ENCODE data around the gene EEF2K. TPM values are rescaled to one million over a fixed set of nuclear protein-coding genes. Genes with fewer than 3 reads are reported as not detected.

The EEF2K gene
- total and polyA plus RNA-seq, 9 donors: 27.8 to 54.7 (median 38.9) TPM

Other genes starting within 250 kb of the EEF2K start
- not detected for gene PDZD9, start 205.2 kb upstream of the EEF2K start, total RNA-seq
- gene PDZD9, start 205.2 kb upstream of the EEF2K start, polyA plus RNA-seq (ENCODE audit: insufficient read depth in 1 of 8, insufficient read length in 8 of 8, low replicate concordance in 1 of 8): under 1 TPM in 7 of 8 donors, not detected in 1; 0.14 to 0.89 (median 0.31) TPM
- gene MOSMO, start 198.2 kb upstream of the EEF2K start, total RNA-seq: 12.7 TPM
- 10 to 100 TPM in 7 of 8 donors, 1 to 10 TPM in 1; 9.0 to 15.8 (median 11.8) TPM for gene MOSMO, start 198.2 kb upstream of the EEF2K start, polyA plus RNA-seq (ENCODE audit: insufficient read depth in 1 of 8, insufficient read length in 8 of 8, low replicate concordance in 1 of 8)
- 0.09 TPM for gene VWA3A, start 113.7 kb upstream of the EEF2K start, total RNA-seq
- gene VWA3A, start 113.7 kb upstream of the EEF2K start, polyA plus RNA-seq (ENCODE audit: insufficient read depth in 1 of 8, insufficient read length in 8 of 8, low replicate concordance in 1 of 8): under 1 TPM in 7 of 8 donors, not detected in 1; 0.08 to 0.53 (median 0.23) TPM
- gene SDR42E2, start 43.8 kb upstream of the EEF2K start, total RNA-seq: not detected
- gene SDR42E2, start 43.8 kb upstream of the EEF2K start, polyA plus RNA-seq (ENCODE audit: insufficient read depth in 1 of 8, insufficient read length in 8 of 8, low replicate concordance in 1 of 8): under 1 TPM in 5 of 8 donors, not detected in 3; 0.04 to 0.22 (median 0.07) TPM
- gene POLR3E, start 91.1 kb downstream of the EEF2K start, total RNA-seq: 29.7 TPM
- gene POLR3E, start 91.1 kb downstream of the EEF2K start, polyA plus RNA-seq (ENCODE audit: insufficient read depth in 1 of 8, insufficient read length in 8 of 8, low replicate concordance in 1 of 8): 10 to 100 TPM; 30.7 to 43.4 (median 35.8) TPM
- gene CDR2, start 168.3 kb downstream of the EEF2K start, total RNA-seq: 15.3 TPM
- 10 to 100 TPM; 13.5 to 29.5 (median 17.6) TPM for gene CDR2, start 168.3 kb downstream of the EEF2K start, polyA plus RNA-seq (ENCODE audit: insufficient read depth in 1 of 8, insufficient read length in 8 of 8, low replicate concordance in 1 of 8)

All from muscle of leg (tissue), 9 donors.